ENCODE data around the gene ADPRM.
"Not testable (repeated sequence)": the region's sequence is repeated elsewhere in the genome, so short reads cannot be mapped to it uniquely, and the experiment has no call there.

Gene ADPRM

DNA sequence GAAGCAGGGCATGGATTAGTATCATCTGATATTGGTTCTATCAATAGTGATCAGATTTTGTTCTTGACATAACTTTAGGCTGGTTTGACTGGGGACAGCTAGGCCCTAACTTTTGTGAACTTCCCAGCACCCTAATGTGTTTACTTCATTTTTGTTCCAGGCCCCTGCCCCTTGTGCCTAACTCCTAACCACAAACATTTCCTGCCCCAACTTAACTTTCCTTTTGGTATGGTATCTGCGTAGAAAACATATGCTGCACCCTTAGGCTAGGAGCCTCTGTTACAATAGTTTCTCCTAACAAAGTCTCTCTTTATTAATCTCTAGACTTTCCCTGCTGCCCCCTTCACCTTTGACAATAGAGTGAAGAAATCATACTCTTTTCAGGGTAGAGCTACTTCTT lies 2.5 kb downstream of the ADPRM start:
- DNase-seq (ENCODE audit: low read depth): no peak

DNA sequence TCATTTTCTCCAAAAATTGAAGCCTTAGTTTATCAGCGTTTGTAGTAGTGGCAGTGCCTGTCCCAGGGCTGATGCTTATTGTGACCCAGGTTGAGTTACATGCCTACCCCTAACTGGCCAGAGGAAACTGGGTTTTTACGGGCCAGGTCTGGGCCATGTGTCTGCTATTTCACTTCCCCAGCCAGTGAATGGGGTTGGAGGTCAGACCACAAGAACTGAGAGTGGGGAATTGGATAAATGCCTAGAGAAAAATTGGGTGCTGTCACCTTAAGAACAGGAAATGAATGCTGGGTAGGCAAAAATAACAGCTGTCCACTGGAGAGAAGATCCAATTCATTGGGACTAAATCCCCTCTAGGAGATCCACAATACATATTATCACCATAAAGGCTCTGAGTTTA lies 5.2 kb downstream of the ADPRM start:
- no peak for DNase-seq (ENCODE audit: low read depth)

GRCh38 chr17:10705727-10706126 lies 8.3 kb downstream of the ADPRM start:
- no peak for DNase-seq (ENCODE audit: low read depth)

GRCh38 chr17:10713318-10713717 lies 15.9 kb downstream of the ADPRM start:
- no peak for DNase-seq (ENCODE audit: low read depth)

DNA sequence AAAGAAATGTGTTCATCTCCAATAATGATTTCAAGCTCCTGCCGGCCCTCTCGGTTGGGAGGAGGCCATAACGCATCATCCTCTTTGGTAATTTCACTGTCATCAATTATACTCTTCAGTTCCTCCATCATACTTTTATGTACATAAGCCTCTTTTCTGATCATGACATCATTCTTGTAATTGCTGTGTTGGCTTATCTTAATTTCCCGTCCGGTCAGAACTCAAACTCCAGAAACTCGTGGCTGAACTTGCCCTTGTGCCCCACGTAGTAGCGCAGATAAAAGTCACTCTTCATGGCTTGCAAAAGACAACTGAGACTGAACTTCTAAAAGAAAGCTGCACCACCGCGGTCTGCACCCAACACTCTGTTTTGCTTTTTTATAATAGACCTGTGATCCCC lies 18.8 kb downstream of the ADPRM start:
- no peak for DNase-seq (ENCODE audit: low read depth)

DNA sequence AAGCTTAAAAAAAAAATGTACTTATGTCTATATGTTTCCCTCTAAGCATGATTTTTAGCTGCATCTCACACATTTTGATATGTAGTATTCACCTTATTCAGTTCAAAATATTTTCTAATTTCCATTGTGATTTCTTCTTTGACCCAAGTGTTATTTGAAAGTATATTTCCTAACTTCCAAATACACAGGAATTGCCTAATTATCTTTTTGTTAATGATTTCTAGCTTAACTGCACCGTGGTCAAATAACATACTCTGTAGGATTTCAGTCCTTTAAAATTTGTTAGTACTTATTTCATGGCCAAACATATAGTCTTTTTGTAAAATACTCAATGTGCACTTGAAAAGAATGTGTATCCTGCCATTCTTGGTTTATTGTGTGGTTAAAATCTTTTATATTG lies 21.2 kb downstream of the ADPRM start:
- no peak for DNase-seq (ENCODE audit: low read depth)

- DNase-seq (ENCODE audit: low read depth): no peak
These were observed 27.3 kb downstream of the ADPRM start for GRCh38 chr17:10724546-10725195.

DNA sequence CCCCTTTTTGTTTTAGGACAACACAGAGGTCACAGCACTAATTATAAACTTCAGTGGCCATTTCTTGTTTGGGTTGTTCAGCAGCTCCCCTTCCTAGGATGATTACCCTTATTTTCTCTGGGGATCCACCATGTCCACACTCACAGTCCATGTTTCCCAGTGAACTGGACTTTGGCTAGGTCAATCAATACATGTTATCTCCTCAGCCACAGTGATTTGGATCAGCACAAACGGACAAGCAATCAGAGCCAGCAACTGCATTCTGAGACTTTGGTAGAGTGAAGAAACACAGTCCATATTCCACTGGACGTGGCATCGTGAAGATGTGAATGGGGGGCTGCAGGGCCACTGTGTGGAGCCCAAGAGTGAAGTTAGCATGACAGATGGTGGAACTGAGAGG lies 27.9 kb downstream of the ADPRM start:
- no peak for DNase-seq (ENCODE audit: low read depth)

GRCh38 chr17:10726196-10726595 lies 28.8 kb downstream of the ADPRM start:
- DNase-seq (ENCODE audit: low read depth): no peak

GRCh38 chr17:10727192-10727591 lies 29.8 kb downstream of the ADPRM start:
- DNase-seq (ENCODE audit: low read depth): no peak

DNA sequence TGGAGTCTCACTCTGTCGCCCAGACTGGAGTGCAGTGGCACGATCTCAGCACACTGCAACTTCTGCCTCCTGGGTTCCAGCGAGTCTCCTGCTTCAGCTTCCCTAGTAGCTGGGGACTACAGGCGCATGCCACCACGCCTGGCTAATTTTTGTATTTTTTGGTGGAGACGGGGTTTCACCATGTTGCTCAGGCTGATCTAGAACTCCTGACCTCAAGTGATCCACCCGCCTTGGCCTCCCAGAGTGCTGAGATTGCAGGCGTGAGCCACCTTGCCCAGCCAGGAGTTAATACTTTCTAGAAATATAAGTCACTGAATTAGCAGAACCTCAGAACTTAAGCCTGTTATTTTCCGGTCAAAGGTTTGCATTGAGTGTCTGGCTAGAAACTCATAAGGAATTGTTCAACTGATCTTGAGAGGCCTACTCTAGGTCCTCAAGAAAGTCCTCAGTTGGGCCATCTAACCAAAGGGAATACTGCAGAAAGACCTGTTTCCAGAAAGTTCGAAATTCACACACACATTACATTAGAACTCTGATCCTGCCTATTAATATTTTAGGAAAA lies 31.0 kb downstream of the ADPRM start:
- no peak for DNase-seq (ENCODE audit: low read depth)

GRCh38 chr17:10729334-10730193 lies 32.2 kb downstream of the ADPRM start, which contains the start of gene TMEM220:
TMEM220 (minus strand) TSS chr17:10730023; CDS start chr17:10729851, 172 bp downstream.
- peak; percentile 7 for DNase-seq (ENCODE audit: low read depth)

DNA sequence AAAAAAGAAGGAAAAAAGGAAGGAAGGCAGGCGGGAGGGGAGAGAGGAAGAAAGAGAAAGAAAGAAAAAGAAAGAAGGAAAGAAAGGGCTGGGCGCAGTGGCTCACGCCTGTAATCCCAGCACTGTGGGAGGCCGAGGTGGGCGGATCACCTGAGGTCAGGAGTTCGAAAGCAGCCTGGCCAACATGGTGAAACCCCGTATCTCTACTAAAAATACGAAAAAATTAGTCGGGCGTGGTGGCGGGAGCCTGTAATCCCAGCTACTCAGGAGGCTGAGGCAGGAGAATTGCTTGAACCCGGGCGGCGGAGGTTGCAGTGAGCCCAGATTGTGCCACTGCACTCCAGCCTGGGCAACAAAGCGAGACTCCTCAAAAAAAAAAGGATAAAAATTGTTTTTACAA lies 32.9 kb downstream of the ADPRM start:
- not testable (repeated sequence) for DNase-seq (ENCODE audit: low read depth)

DNA sequence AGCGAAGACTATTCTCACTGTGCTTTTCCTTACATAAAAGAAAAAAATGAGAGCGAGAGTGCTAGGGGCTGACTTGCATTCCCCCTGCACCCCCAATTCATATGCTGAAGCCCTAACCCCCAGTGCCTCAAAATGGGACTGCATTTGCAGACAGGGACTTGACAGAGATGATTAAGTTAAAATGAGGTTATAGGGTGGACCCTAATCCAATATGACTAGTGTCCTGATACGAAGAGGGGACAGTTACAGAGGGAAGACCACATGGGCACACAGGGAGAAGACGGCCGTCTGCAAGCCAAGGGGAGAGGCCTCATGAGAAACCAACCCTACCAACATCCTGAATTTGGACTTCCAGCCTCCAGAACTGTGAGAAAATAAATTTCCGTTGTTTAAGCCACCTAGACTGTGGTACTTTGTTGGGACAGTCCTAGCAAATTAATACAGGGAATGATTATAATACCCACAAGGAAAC lies 34.0 kb downstream of the ADPRM start:
- no peak for DNase-seq (ENCODE audit: low read depth)

GRCh38 chr17:10732121-10732520 lies 34.7 kb downstream of the ADPRM start:
- DNase-seq (ENCODE audit: low read depth): not testable (repeated sequence)

- DNase-seq (ENCODE audit: low read depth): no peak
These were observed 36.3 kb downstream of the ADPRM start for GRCh38 chr17:10733666-10734065.

DNA sequence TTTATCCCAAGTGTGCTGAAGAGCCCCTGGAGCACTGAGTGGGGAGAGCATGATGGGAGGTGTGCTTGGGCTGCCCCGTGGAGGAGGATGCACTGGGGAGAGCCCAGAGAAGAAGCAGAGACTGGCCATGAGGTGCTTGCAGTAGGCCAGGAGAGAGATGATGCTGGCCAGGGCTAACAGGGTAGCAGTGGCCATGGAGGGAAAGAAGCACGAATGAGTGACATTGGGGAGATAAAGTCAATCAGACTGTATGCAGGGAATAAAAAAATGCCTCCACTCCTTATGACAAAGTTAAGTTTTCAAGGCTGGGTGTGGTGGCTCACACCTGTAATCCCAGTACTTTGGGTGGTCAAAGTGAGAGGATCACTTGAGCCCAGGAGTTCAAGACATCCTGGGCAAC lies 37.9 kb downstream of the ADPRM start:
- DNase-seq (ENCODE audit: low read depth): no peak

DNA sequence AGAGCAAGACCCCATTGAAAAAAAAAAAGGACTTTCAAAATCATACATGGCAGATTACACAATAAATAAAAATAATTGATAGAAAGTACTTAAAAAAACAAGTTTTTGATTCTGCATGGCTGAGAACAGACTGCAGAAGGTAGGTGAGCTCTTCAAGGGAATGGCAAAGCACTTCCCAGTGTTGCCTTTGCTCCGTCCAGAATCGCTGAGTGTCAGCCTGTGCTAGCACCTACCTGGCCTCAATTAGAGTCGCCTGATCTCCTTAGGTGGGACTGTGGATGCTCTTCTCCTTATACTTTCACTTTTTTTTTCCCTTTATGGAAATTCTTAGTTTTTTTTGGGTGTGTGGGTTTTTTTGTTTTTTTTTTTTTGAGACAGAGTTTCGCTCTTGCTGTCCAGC lies 38.4 kb downstream of the ADPRM start:
- no peak for DNase-seq (ENCODE audit: low read depth)

- DNase-seq (ENCODE audit: low read depth): peak; percentile 4
These were observed 39.8 kb downstream of the ADPRM start for GRCh38 chr17:10737168-10737622.

- DNase-seq (ENCODE audit: low read depth): no peak
These were observed 40.3 kb downstream of the ADPRM start for GRCh38 chr17:10737736-10738135.

- no peak for DNase-seq (ENCODE audit: low read depth)
These were observed 41.3 kb downstream of the ADPRM start for GRCh38 chr17:10738521-10739258.

- DNase-seq (ENCODE audit: low read depth): no peak
These were observed 42.0 kb downstream of the ADPRM start for GRCh38 chr17:10739386-10739785.
